Fibroblast of mammary gland (primary cell): ENCODE data around the gene ADAMTS2.

Experiments used
- DNase-seq: peaks from one replicate; pipeline ENCODE4 v3.0.0-alpha.2; 2010; ENCODE audit warnings: low read depth
- H3K4me3 ChIP-seq: 2 replicates; pipeline ENCODE4 v1.5.1; 2011; ENCODE audit warnings: low read depth, mild to moderate bottlenecking, low read length, moderate library complexity; ENCODE audit not compliant: control insufficient read depth
- CTCF ChIP-seq: conservative IDR thresholded peaks from 2 replicates; pipeline ENCODE4 v1.5.1; 2011; ENCODE audit warnings: low read depth, low read length, inconsistent platforms; ENCODE audit not compliant: control insufficient read depth, insufficient read depth

ADAMTS2 gene

DNA sequence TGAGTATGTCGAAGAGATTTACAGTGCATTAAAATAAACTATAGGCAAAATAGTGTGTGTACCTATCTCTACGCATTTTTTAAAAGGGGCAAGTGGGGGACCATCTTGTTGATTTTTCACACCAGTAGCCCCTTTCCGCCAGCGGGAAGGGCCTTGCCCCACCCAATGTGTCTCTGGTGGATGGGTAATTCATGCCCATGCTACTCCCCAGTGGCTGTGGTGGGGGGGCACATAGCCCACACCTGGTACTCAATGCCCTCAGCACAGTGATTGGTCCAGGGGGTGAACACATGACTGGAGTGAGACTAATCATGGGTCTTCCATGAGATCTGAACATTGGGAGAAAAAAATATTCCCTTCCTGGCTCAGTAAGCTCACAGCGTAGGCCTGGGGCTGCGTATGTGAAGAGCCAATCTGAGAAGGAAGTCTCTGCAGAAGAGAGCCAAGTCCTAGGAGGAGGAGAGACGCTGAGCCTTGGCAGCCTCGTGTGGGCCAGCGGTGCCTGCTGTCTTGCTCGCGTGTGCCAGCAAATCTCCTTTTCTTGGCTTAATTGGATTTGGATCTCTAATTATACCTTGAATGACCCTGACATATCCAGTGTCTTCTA is 103.4 kb downstream of the ADAMTS2 start:
- DNase-seq = no peak
- H3K4me3 ChIP-seq = no peak overlapping the region
- no peak for TF ChIP-seq CTCF

DNA sequence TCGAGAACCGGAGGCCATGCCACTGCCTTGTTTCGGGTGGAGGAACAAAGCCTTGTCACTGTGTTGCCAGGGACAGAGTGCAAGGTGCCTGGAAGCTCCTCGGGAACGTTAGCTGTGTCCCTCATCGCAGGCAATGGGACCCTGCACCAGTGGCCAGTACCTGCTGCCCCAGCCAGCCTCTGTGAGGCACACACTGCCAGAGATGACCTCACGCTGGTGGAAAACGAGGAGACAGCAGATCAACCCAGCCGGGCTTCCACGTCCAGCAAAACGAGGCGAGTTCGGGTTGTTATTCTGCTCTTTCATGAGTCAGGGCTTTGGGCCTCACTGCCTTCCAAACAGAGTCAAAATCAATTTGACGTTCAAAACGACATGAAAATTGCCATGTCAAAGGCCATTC is 104.1 kb downstream of the ADAMTS2 start:
- peak; percentile 39 for DNase-seq
- H3K4me3 ChIP-seq = no peak overlapping the region
- TF ChIP-seq CTCF = no peak

- no peak for DNase-seq
Measured at GRCh38 chr5:179240561-179240960, 104.7 kb downstream of the ADAMTS2 start.

GRCh38 chr5:179239256-179240135 is 105.8 kb downstream of the ADAMTS2 start:
- DNase-seq = no peak
- no peak for TF ChIP-seq CTCF

More at GRCh38 chr5:179240561-179240960, 104.7 kb downstream of the ADAMTS2 start:
- no peak for TF ChIP-seq CTCF
- H3K4me3 ChIP-seq = no peak overlapping the region

DNA sequence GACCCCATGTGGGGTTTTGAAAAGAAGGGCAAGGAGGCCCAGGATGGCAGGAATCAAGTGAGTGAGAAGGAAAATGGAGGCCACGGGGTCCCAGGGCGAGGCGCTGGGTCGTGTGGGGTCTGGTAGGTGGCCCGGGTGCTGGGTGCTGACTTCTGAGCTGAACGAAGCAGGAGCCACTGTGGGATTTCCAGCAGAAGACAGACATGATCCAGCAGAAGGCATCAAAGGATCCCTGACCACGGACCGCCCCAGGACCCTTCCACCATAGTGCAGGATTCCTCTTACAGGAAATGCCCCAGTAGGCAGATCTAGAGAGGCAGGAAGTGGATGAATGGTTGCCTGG is 106.7 kb downstream of the ADAMTS2 start:
- no peak overlapping the region for H3K4me3 ChIP-seq
- no peak for TF ChIP-seq CTCF
- no peak for DNase-seq

More at GRCh38 chr5:179239256-179240135, 105.8 kb downstream of the ADAMTS2 start:
- H3K4me3 ChIP-seq = no peak overlapping the region

- no peak for TF ChIP-seq CTCF
- DNase-seq = no peak
- no peak overlapping the region for H3K4me3 ChIP-seq
Measured at GRCh38 chr5:179237770-179238627, 107.3 kb downstream of the ADAMTS2 start.
